GM18861 (cell line): Measurements from ENCODE around the gene FBXO15.

ENCODE experiments used
- ATAC-seq: cut with Tn5 transposase; IDR thresholded peaks from one replicate; pipeline ENCODE4 v1.9.1; 2021; ENCODE audit not compliant: unreplicated experiment

Gene FBXO15

DNA sequence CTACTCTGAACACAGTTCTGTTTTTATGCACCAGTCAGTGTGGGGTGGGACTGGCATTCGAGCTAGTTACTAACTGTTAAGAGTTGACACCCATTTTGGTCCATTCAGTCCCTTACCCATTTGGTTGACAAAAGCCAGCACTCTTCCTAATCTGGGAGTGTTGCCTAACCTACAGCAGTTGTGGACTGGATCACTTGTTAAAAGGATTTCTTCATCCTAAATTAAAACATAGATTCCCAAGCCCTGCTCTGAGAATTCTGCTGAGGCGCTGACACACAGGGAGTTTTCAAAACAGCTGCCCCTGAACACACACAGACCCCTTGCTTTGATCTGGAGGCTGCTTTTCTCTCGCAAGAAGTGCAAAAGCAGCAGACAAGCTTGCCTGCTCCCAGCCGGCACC, 7.1 kb upstream of the FBXO15 start:
- ATAC-seq: no peak

DNA sequence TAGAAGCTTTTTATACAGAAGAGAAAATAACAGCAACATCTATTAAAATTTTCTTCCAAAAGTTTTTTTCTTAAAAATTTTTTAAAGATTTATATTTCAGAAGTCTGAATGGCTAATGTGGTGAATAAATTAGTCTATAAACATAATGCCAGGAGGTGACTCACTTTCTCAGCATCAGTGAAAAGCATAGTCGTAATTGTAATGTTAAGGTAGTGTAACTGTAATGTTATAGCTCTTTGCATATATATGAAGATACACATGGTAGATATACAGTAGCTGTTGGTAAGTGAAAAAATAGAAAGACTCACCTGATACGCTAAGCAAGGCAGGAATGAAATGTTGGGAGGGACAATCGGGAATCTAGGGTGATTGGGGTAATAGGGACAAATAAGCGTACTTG, 6.2 kb upstream of the FBXO15 start:
- ATAC-seq: no peak

DNA sequence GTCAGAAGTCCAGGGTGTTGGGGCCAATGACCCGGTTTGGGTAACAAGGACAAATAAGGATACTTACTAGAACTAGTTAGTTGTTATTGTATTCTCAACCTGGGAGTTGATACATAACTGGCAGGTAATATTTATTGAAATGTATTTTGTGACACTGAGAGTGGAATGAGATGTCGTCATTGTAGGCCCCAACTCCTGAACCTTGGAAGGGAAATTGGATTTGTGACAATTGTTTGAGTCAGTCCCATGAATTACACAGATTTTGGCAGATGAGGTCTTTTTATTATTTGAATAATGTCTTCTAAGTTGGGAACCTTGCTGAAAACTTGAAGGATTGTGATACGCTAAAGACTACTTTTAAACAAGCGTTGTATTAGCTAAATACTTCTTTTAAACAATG, 5.7 kb upstream of the FBXO15 start:
- ATAC-seq: no peak

DNA sequence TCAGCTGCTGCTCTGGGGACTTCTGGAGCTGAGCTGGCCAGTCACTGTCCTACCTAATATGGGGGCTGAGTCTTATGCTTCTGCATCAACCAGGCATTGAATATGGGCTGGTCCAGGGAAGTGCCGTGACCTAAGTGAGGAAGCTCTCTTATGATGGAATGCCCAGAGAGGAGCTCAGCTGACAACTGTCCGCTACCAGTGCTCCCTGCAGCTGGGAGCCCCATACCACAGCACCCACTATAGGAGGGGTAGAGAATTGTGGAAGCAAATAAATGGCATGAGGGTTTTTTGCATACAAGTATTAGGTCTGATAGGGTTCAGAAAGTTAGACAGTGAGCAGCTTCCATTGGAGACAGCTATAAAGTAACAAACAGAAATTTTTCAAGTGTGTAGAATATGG, 5.2 kb upstream of the FBXO15 start:
- no peak for ATAC-seq

DNA sequence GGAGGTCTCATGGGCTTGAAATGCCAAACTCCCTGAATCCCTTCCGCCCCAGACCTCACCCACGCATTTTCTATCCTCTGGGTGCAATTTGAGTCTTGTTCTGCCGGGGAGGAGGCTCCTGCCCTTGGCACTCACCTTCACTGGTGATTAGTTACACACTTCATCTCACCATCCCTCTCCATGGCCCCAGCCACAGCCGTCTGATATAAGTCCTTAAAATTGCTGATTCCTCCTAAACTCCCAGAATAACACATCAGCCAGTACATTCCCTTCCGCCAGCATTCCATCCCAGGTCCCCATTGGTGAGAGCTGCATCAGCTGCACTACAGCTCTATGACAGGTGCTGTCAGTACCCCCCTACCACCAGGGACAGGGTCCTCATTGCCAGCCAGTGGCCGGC, 4.6 kb upstream of the FBXO15 start:
- ATAC-seq: no peak

DNA sequence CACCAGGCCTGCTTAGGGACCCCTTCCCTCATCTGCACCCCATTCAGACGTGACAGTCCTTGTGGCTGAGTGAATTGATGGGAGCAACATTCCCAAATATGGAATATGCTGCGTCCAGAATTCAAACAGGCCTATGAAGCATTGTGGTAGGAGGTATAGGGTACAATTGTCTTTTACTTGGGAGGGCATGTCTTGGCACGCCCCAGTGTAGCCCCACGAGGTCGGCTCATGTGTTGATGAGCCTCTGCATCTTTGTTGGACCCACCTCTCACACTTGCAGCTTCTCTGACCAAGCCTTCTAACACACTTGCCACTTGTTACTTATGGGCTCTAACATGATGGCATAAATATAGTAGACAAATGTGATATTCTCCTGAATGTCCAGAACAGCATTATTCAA, 2.2 kb upstream of the FBXO15 start:
- no peak for ATAC-seq

DNA sequence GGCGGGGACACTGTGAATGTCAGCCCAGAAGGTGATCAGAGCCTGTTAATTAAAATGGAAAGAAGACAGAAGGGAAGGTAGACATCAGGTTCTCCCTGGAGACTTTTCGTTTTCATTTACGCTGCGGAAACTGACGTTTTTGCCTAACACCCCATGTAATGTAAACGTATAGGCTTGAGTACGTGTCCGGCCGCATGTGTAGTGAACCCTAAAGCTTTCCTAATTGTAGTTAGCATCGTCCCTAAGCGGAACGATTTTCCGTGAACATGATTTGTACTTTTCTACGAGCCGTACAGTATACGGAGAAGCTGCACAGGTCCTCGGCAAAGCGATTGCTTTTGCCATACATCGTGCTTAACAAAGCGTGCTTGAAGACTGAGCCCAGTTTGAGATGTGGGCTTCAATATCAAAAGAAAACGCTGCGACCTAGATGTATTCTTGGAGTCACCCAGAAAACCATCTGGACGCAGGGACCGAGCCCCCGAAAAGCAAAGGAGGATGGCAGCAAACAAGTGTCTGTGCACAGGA, 973 bp upstream of the FBXO15 start:
- peak; percentile 10 for ATAC-seq

DNA sequence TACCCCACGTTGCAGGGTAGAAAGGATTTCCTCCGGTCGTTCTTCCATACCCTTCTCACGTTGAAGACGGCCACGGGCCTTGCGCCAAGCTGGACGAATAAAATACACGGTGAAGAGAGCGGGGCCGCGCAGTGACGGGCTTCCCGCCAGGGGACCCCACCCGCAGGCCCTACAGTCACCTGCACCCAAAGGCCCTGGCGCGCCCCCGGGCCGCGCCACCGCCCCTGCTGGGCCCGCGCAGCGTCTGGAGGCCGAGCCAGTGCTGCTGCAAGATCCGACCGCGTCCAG, 199 bp downstream of the FBXO15 start:
- ATAC-seq: no peak

DNA sequence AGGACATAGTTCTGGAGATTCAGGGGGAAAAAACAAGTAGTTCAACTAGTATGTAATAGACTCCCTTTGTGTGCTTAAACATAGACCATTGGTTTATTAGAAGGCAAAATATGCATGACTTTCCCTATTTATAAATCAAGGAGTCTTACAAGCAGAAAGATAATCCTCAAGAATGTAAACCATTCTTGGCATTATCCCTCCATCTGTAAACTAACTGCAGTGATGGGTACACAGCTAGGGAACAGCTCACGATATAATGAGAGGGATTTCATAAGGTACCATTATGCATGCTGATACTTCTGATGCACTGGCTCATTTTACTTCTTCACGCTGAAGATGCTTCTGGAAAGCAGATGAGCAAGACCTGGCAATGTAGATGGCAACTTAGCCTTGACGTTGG, 878 bp downstream of the FBXO15 start:
- no peak for ATAC-seq

DNA sequence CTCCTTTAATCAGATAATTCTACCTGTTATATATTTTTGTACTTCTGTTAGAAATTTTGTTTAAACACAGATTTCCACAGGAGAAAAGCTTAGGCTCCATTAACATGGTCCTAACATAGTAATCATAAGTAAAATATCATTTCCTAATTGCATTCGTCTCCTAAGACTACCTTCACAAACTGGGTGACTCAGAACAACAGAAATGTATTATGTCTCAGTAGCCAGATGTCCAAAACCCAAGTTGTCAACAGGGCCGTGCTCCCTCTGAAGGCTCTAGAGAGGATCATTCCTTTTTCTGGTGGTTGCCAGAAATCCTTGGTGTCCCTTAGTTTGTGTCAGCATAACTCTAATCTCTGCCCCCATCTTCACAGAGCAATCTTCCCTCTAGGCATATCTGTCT, 5.4 kb downstream of the FBXO15 start:
- no peak for ATAC-seq

DNA sequence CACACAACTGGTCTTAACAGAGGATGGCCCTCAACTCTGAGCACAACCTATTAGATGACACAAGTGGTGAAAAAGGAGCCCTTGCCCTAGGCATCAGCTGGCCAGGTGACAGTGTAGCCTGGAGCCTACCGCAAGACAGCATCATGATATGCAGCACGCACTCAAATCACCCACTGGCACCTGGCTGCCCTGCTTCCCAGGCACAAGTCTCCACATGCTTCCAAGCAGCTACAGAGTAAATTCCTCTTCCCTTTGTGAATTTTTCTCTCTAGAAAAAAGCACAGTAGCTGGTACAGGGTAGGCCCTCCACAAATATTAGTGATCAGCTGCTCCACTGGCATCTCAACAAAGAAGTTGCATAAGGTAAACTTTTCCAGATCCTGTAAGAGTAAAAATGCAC, 6.0 kb downstream of the FBXO15 start:
- no peak for ATAC-seq

DNA sequence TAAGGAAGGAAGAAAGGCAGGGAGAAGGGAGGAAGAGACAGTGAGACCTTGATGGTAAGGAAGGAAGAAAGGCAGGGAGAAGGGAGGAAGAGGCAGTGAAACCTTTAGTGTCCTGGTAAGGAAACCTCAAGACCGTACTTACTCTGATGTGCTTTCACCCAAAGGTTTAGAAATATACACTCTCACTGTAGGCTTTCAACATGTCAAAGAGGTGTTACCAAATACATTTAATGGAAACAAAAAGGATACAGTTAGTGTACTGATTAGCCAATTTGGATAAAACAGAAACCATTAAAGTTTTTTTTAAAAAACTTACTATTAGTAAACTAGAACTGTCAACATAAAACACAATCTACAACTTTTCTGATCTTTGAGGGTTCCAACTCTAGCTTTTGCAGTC, 7.1 kb downstream of the FBXO15 start:
- no peak for ATAC-seq

DNA sequence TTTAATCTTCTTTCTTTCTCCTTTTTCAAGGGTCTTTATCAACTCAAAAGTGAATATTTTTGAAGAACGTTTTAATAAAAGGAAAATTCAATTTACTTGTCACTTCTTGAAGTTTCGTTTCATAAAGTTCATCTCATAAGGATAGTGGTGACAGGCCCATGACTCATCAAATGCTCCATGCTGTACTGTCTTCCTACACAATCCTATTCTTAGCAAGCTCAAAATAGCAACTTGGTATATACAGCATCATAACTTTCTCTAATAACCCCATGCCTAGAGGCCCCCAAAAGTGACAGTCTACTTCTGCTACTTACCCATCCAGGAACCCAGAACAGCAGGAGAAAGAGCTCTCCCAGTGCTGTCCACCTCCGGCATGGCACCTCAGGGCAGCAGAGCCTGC, 7.7 kb downstream of the FBXO15 start:
- ATAC-seq: no peak

DNA sequence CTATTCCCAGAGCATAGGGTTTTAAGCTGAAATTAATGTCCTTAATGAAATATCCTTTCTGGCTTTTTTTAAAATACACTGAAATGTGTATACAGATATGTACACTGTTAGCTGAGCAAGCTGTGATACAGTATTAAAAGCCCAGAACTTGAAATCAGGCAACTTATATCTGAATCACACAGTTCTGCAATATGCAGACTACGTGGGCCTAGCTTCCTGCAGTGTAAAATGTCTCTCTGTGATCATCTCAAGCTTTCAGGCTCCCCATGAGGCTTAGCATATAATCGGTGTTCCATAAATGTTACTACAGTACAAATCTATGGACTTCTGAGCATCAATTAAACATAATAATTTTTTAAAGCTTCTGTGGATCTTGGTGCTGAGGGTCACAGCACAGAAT, 8.2 kb downstream of the FBXO15 start:
- ATAC-seq: no peak

DNA sequence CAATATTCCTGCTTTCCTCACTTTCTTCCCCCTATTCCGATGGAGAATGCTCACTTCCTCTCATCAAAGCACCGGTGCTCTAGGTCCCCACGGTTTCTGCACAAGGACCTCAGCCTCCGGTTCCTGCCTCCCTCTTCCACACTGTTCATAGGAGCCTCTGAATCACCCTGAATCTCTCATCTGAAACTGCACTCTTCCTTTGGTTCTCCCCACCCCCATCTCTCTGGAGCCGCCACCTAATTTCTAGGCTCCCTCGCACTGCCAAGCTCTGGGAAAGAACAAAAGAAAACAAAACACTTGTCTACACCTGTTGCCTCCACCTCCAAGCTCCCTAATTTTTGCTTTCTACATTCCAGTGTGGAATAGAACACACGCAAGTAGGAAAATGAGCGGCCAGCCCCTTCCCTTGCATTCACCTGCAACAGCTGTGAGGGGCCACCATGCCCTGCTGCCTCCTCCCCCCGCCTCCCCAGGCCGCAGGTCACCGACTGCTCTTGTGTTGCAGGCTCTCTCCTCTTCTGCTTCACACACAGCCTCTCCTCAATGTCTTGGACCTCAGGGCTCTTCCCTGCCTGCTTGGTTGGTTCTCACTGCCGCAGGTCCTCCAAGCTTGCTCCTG, 9.6 kb downstream of the FBXO15 start:
- no peak for ATAC-seq

DNA sequence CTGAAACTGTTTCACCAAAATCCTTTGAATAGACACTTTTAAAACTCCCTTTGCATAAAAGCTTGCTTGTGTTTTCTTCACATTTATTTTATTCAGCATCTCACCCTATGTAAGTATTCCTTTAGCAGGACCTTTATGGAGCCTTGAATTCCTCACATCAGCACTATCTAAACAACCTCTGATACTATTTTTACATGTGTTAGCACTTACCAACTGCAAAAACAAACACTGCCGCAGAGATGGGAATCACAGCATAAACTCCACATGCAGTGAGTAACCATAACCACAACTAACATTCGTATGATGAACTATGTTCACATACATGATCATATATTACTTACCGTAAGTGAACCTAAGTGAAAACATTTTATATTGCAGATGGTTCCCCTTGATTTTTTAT, 15.4 kb downstream of the FBXO15 start:
- no peak for ATAC-seq

DNA sequence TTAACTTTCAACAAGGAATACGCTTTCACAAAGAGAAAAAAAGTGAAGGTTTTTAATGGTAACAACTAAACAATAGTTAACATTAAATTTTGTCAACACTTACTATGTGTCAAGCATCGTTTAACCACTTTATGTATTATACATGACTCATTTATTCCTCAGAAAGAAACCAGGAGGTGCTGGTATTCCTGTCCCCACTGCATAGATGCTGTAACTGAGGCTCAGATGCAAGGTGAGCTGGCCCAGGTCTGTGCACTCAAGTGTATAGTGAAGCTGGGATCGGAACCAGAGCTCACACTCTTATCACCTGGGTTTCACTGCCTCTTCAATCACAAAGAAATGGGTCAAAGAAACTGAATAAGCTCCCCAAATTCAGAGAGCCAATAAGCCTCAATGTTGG, 16.5 kb downstream of the FBXO15 start:
- no peak for ATAC-seq

DNA sequence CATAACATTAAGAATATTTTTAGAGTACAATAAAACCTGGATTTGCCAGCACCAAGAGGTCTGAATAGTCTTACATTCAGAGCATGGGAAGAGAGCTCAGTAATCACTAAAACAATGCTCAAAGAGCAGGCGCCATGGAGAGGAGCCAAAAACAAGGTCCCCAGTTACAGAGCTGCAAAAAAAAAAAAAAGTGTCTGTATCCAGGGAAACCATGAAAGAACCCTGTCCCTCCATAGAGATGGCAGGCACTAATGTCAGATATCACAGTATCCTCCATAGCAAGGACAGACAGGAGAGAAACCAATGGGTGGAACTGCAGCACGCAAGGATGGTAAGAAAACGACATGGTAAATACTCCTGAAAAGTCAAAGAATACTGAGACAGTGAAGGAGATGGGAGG, 19.5 kb downstream of the FBXO15 start:
- no peak for ATAC-seq

DNA sequence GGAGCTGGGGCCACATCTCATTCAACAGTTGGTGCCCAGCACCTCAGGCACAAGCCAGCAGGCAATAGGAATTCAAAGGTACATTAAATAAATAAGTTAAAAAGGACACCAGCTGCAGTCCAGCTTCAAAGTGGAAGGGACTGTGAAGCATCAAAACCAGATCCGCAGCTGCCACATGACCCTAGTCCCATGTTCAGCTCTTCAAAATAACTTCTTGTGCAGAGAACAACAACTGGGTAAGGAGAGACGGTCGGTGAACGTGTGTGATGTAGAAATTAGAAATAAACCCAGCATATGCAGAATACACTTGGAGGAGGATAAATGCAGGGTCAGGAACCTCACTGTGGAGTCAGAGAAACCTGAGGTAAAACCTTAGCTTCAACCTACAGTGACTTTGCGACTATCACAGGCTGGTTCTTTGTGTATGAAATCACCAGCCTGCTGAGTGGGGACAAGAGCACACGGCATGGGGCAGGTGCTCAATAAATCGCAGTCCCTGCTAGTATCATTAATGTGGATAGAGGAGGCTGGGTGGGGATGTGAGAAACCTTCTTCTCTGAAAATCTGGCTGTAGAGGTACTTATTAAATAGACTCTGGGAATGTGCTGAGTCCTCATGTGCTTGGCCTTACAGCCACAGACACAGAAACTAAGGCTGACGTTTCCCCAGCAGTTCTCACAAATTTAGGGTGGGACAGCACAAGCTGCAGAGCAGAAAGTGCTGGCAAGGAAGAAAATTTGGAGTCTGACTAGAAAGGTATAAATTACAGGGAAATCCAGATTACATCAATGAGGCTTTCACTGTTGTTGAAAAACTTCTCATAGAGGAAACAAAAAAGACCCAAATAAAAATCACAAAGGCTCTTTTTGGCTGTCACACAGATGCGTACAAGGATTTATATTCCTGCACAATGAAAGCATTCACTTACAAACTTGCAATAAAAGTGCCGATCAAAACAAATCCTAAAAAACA, 20.7 kb downstream of the FBXO15 start:
- no peak for ATAC-seq

DNA sequence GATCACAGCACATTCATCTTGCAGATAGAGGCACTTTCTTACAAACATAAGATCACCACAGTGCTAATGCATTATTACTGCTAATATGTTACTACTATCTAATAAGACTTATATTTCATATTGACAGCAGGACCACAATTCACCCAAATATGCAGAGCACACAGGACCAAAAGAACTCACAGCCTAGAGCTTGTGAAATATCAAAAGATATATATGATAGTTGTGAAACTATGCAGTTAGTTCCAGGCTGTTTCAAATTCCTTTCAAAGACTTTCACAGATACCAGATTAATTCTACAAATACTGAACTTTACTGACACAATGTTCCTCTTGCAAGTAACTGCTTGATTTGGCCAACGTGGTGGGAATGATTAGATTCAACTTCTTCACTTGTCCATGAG, 23.0 kb downstream of the FBXO15 start:
- ATAC-seq: no peak

DNA sequence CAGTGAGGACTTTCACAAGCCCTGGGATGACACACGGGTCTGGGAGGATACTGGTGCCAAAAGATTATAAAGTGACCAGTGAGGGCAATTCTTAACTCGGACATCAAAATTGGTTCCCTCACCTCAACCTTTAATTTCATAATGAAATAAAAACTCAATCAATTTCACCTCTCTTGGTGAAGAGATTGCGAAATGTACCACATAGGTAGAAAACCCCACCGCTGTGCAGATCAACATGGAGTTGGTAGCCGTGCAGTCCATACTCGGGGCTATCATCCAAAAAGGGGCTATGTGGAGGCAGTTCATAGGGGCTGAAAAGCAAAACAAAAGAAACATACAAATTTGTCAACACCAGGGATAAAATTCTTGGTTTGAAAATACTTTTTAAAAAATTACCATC, 24.4 kb downstream of the FBXO15 start:
- ATAC-seq: no peak
